OCI-M1 (cell line): ENCODE data around the gene TREML2.
"Not testable (repeated sequence)": the region's sequence is repeated elsewhere in the genome, so short reads cannot be mapped to it uniquely, and the experiment has no call there.

Experiments
- DNase-seq: peaks from one replicate; lab custom pipeline; 2025; lab: John Stamatoyannopoulos, UW

The TREML2 gene

DNA sequence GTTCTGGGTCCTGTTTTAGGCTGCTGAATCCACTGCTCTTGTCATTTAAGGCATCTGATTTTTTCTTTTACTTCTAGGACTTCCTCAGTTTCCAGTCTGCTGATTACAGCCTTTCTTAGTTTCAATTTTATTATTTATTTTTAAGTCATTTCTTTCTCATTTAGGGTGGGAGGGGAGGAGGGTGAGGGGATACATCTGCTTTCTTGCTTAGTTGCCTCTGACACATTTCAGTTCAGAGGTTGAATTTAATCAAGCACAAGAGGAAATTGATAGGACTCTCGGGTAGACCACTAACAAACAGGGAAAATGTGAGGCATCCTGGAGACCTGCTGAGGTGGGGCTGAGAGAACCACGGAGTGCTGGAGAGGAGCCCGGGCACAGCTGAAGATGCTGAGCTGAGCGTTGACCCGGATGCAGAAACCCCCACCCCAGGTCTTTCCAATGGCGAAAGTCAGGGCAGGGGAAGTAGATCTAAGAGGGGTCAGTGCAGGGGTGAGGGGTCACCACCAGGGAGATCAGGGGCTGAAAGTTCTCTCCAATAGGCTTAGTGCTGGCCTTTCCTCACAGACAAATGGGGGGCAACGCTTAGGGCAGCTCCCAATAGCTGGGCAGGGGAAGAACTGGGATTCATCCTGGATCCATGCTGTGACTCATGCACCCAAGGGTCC is 7.6 kb upstream of the TREML2 start:
- no peak for DNase-seq

DNA sequence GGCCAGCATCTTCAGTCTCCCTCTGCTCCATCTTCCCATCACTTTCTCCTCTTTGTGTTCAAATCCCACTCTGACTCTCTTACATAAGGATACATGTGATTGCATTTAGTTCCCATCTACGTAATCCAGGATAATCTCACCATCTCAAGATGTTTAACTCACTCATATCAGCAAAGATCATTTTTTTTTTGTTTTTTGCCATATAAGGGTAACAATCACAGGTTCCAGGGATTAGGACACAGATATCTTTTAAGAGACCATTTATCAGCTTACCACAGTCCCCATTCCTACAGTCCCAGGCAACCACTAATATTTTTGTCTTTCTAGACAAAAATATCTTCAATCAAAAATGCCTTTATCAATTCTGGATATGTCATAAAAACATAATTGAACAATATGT is 3.2 kb upstream of the TREML2 start:
- no peak for DNase-seq

DNA sequence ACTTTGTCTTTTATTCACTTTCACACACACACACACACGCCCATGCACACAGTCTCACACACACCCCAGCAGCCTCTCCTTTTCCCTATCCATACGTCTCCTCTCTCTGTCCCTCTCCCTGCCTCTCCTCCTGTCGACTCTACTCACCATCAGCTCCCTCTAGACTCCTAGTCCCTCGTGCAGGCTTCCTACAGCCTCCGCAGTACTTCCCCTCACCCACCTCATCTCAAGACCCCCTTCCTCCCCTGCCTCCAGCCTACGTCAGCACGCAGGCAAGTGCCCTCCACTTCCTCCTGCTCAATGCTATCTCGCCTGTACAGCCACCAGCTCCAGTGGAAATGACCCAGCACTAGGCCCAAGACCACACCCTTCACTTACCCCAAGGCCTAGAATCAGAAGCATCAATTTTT is 820 bp upstream of the TREML2 start:
- peak; percentile 46 for DNase-seq

DNA sequence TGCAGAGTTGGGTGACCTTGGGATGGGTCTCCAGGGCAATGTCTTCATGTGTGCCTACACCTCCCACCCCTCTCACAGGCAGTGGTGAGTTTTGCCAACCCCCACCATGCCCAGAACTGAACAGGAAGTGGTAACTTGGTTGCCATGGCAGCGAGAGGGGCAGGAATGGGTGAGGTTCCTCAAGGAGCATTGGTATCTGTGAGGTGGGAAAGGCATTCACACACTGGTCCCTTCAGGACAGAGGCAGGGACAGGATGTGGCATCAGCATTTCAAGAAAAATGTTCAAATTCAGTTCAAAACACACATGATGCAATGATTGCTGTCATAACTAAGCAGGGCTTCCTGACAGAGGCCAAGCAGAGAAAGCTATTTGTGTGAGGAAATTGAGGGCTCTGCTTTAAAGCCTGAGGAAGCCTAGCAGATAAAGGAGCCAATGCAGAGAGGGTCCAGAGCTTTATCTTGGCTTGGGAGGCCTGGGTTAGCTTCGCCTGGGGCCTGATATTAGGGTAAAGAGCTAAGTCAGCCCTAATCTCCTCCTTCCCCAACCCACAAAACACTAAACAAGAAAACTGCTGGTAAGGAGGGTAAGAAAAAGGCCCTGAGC is 551 bp downstream of the TREML2 start:
- DNase-seq: peak; percentile 83

DNA sequence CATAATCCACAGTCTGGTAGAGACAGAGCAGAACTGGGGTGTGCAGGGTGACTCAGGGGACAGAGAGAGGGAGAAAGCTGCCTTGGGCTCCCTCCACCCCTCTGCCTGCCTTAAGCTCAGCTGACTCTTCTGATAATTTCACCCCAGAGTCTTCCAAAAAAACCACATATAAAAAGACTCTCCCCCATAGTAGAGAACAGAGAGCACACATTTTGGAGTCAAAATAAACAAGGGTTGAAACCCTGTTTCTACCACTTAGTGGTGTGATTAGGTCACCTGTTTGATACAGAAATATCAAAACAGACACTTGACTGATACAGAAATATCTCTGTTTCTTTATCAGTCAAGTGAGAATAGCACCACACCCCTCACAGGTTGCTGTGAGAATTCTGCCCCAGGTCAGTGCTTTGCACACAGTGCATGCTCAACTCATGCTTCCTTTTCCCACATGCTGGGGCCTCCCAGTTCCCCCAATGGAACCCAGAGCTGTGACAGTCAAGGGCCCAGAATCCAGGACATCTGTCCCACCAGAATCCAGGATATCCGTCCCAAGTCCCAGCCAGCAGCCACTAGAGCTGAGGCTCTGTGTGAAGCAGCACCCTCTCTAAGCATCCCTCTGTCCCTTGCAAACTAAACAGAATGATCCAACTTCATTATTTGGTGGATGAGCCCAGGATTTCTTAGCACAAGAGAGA is 1.2 kb downstream of the TREML2 start:
- peak; percentile 59 for DNase-seq

DNA sequence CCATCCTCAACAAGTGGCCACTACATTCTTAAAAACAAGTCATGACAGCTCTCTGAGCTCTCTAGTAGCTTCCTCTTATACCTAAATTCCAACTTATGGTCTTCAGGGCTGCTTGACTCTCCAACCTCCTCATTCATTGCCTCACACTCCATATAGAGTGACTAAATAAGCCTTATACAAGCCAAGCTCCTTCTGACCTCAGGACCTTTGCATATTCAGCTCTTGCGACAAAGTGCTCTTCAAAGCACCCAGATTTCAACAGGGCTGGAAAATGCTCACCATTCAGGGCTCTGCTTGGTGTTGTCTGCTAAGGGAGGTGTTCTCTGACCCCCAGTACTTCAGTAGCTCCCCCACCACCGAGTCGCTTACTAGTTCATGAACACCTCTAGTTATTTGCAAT is 3.7 kb downstream of the TREML2 start:
- no peak for DNase-seq

DNA sequence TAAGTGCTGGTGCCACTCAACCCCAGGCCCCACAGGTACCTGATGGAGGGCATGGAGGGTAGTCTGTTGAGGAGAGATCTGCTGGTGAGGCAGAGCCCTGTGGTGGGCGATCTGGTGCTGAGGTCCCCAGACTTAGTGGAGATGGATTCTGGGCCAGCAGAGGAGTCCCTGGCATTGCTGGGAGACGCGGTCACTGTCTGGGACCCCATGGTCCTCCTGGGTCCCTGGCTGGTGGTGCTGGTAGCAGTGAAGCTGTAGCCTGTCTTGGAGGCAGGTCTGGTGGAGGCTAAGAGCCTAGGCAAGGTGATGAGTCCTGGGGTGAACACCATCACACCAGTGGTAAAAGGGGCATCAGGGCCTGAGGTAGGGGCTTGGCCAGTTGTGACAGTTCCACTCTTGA is 6.6 kb downstream of the TREML2 start:
- no peak for DNase-seq

DNA sequence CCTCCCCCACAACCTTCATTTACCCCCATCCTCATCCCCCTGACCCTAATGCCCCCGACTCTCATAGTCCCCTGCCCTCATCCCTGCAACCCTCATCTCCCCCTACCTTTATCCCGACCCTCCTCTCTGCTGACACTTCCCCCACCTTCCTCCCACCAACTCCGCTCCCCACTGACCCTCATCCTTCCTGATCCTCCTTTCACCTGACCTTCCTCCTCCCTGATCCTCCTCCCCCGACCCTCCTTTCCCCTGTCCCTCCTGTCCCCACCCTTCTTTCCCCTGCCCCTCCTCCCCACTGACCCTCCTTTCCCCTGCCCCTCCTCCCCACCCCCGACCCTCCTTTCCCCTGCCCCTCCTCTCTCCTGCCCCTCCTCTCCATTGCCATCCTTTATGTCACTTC is 7.1 kb downstream of the TREML2 start:
- no peak for DNase-seq

DNA sequence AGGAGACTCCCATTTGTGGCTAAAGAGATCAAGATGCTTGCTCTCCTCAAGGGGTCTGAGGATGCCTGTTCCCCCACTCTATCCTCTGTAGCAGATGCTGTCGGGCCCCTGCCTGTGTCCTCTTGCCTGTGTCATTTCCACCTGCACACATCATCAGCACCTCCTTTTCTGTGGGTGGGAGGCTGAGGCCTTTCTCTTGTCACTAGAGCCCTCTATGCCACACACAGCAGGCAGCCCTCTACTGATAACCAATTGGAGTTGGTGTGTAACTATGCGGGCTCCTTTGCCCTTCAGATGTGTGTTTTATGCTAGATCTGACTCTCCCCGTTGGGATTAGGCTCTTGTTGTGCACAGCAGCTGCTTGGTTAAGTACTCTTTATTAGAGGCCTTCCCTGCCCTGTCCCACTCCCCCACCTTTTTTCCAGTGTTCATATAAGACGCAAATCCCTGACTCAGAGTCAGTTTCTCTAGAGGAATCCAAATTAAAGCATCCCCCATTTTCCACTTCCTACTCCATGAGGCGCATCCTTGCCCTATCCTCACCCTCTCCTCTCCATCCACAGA is 7.7 kb downstream of the TREML2 start:
- no peak for DNase-seq

DNA sequence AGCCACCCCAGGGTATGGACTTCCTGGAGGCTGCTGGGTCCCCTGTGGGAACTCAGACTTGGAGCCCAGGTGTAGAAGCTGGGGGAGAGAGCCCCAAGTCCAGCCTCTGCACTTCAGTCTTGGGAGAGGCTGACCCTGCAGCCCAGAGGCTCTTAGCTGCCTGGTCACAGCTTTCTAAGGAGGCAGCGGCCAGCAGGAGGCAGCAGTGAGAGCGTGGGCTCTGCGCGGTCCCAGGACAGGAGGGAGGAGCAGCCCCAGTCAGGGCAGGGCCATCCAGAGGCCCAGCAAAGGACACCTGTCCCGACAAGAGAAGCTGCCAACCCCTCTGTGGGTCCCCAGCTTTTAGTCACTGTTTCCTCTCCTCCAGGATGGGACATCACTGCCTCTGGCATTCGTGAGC is 9.4 kb downstream of the TREML2 start:
- peak; percentile 54 for DNase-seq

DNA sequence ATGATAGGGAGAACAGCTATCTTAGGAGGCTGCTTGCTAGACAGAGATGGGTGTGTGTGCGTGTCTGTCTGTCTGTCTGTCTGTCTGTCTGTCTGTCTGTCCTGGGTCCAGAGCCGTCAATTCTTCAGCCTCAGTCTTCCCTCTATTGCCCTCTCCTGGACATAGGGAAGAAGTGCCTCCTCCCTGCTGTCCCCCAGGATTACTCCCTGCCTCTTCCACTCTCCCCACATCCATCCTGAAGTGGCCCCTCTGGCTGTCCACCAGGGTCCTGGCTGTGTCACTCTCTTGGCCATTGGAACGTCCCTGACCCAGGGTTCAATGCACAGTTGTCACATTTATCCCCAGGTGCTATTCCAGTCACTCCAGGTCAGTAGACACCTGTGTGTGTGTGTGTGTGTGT is 10.2 kb downstream of the TREML2 start:
- DNase-seq: no peak

DNA sequence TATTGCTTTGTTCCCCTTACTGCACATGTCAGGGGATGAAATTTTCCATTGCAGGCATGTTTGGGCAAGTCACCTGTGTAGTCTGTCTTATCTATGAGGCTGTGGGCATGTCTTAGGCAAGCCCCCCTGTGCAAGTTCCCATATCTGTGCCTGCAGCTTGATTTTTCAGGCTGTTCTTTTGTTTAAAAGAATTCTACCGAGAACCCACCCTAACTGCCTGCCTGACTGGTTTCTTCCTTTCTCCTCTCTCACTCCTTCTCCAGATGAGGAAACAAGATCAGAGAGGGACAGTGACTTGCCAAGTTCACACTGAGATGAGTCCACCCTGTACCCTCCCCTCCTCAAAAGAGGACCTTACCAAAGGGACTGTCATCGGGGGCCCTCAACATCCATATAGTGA is 11.0 kb downstream of the TREML2 start:
- no peak for DNase-seq

DNA sequence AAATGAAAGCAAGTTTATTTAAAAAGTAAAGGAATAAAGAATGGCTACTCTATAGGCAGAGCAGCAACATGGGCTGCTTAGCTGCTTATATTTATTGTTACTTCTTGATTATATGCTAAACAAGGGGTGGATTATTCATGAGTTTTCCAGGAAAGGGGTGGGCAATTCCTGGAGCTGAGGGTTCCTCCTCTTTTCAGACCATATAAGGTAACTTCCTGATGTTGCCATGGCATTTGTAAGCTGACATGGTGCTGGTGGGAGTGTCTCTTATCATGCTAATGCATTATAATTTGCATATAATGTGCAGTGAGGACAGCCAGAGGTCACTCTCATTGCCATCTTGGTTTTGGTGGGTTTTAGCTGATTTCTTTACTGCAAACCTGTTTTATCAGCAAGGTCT is 11.9 kb downstream of the TREML2 start:
- DNase-seq: not testable (repeated sequence)

DNA sequence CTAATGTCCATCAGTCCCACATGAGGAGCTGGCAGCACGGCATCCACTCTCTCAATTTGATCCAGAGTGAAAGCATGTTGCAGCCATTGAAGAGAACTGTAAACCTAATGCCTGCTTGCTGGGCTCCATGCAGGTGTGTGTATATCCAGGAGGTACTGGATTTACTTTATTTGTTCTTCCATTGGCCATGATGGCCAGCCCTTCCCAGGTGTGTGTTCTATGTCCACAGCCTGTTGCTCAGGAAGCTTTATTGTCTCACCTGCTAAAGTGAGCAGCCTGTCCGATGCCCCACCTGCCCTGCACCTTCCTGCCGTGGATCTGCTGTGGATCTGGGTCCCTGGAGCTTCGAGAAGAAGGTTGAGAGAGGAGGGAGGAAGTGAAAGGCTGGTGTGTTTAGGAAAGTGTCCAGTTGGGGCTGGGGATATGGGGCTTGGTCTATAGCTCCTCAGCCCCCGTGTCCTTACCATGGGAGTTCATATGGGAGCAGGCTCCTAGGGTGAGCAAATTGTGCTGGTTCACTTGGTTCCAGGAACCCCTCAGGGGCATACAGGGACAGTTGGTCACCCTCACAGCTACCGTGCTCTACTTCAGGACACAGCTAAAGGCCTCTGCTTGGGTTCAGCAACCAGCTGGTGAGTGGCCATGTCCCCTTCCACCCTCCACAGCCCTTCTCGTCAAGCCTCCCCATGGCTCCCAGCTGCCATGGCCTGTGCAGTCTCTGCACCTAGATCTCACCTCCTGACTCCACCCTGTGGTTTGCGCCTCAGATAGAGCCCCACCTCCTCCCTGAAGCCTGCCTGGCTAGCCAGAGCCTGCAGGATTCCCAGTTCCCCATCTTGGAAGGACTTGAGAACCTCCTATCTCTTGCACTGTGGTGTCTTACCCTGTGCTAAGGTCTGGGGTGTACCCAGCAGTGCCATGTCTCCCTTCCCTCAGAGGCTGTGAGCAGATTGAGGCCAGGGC is 12.7 kb downstream of the TREML2 start:
- no peak for DNase-seq

DNA sequence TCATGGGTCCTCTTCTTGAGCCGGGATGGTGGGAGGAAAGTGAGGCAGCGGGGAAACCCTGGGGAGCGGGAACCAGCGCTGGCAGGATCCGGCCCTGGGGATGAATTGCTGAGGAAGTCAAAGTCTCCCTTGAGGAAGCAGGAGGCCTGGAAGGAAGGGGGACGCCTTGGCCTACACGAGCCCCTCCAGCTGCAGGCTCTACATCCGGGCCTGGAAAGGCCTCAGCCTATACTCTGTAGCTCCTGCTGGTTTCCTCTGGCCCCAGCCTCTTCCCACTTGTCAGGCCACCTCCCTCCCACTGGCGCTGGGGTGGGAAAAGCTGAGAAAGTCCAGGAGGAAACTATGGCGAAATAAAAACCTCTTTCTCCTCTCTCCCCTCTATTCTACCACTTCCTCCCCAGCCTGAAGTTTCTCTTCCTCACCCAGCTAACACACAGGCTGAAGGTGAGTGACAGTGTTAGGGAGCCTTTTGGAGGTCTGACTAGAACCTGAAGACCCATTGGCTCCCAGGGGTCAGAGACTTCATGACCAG is 14.9 kb downstream of the TREML2 start:
- DNase-seq: no peak

DNA sequence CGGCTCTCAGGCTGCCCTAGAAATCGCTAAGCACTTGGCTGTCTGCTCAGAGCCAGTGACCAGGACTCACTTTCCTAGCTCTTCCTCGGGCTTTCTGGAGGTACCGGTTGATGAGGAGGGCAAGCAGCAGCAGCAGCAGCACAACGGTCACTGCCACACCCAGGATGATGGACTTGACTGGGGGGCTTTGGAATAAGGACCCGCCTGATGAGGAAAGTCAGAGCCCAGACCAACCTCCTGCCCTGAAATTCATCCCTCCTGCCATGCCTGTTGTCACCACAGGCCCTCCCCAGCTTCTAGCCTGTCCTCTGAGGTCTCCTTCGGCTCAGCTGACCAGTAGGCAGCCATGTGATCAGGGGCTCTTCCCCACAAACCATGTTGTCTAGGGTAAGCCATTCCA is 16.2 kb downstream of the TREML2 start:
- DNase-seq: no peak

DNA sequence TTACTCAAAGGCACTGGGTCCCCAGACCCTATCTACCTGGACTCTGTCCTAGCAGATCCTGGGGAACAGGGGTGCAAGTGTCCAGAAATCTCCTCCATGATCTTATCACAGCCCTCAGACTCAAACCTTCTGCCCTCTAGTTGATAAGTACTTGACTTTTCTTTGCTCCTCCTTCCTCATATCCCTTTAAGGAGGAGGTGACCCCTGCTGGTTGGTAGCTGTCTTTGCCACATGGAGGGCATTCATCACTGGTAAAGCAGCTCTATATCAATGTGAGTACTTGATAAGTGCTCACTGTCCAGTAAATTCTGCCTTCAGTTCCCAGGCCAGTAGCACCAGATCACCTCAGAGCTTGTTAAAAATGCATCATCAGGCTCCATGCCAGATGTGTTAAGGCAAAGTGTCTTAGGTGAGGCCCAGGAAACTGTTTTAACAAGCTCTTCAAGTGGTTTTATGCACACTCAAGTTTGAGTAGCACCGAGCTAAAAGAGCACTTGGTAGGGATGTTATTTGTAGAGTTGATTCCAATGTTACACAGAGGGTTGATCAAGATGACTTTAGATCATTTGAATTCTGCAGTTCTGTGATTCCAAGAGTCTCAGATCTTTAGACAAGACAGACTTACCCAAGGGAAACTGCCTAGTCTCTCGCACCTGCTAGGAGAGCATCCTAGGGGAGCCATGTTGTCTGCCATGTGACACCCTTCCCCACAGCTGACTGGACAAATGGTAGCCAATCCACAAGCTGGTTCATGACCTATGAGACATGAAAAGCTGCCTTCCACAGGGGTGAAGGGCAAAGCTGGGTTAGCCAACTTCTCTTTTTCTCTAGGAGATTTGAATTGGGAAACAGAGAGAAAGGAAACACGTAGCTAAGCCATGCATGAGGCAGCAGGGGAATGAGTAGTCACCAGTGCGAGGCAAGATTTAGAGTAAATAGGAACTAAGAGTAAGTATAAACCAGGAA is 18.6 kb downstream of the TREML2 start:
- peak; percentile 86 for DNase-seq

DNA sequence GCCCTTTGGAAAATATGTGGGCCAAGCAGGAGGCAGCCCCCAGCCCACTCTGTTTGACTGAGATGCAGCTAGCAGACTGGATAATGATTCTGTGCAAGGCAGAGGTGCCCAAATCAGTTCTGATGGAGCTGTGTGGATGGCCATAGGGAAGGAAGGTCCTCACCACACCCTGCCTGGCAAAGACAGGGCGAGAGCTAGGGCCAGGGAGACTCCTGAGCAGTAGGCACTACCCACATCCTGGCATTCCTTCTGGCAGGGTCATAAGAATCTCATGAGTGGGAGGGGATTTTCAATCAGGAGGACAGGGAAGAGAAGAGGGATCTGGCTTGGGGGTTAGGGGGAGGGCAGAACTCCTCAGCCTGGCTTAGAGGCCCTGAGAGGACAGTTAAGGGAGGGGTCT is 19.4 kb downstream of the TREML2 start:
- DNase-seq: no peak

DNA sequence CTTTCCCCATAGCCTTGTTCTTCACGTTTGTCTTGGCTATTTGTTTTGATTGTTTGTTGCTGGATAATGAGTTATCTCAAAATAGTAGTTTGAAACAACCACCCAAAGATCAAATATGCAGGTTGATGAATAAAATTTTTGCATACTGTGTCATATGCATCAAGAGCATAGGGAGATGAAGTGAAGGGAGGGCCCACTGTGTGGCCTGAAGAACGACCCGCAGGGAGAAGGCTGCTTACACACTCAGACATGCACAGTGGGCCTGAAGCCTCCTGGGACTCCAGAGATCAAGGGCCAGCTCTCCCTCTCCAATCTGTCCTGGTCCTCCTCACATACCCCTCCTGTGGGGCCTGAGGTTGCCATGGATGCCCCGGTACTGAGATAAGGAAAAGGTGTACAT is 21.8 kb downstream of the TREML2 start:
- peak; percentile 29 for DNase-seq

DNA sequence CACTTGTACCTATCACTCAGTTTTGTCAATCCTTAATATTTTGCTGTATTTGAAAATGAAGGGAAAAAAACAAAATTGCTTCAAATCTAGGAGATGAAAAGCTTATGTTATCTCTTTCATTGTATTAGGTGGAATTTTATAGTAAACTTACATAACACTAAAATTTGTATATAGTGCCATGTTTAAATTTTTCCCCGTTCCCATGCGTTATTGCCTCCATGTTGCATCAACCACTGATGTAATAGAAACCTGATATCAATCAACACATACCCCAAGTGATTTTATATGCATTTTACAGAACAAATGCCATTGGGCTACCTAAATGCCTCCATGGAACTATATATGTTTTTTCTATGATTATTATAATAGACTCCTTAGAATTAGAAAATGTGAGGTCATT is 23.3 kb downstream of the TREML2 start:
- peak; percentile 77 for DNase-seq

DNA sequence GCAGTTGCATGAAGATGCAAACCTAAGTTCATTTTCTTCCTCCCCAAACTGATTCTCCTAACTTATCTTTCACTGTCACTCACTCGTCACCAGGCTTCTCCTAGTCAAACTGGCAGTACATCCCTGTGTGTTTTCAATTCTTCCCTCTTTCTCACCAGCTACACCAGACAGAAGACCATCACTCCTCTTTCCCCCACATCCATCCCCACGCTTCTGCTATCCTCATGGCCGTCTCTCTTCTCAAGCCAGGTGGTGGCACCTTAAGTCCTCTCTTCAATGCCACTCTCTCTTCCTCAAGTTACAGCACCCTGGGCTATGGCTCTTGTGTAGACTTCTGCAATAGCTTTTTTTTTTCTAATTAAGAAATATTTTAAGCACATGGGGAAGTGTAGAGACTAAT is 23.7 kb downstream of the TREML2 start:
- peak; percentile 66 for DNase-seq
